ENCODE data around the gene CENPV. TPM values are rescaled to one million over a fixed set of nuclear protein-coding genes. Genes with fewer than 3 reads are reported as not detected.

CENPV gene
- total and polyA plus RNA-seq, 2 experiments from 2014 or later: 67.1 to 88.4 TPM

DNA sequence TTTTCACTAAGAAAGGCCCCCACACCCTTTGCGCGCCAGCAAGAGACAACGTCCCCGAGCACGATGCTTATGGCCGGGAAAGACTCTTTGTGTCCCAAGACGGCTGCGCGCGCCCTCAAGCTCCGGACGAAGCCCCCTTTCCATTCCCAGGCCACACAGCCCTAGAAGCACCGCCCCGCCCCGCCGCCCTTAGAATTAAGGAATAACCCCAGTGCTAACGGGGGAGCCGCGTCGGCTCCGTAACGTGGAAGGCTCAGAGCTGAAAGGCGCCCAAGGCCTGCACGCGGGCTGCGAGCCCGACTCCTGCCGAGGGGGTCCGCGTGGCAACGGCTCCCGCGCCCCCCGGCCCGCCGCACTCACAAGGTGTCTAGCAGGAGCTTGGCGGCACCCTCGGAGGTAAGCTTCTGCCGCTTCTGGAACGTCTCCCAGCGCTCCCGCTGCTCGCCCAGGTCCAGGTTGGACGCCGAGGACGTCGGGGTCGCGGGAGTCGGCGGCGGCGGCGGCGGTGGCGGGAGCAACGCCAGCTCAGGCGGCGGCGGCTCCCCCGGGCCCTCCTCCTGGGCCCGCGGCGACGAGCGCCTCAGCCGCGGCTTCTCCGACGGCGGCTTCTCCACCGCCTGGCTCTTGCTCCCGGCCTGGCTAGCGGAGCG is 477 bp downstream of the CENPV start:
- Histone ChIP-seq H3K9me3 (ENCODE audit: low read depth) (no peaks in the 10 kb centered on the region), H3K36me3 (peaks cover 6% of the 10 kb centered on the region), H3K27ac (peak overlapping the region; percentile 57), H3K4me1 (ENCODE audit: low read depth) (peaks cover 3% of the 10 kb centered on the region), H3K4me3 (peak overlapping the region; percentile 78), H3K27me3 (no peaks in the 10 kb centered on the region)
- peak; percentile 40 to 47 for DNase-seq (ENCODE audit: low read depth in 1 of 2, low spot score in 1 of 2)
- TF ChIP-seq, protein P1, sequence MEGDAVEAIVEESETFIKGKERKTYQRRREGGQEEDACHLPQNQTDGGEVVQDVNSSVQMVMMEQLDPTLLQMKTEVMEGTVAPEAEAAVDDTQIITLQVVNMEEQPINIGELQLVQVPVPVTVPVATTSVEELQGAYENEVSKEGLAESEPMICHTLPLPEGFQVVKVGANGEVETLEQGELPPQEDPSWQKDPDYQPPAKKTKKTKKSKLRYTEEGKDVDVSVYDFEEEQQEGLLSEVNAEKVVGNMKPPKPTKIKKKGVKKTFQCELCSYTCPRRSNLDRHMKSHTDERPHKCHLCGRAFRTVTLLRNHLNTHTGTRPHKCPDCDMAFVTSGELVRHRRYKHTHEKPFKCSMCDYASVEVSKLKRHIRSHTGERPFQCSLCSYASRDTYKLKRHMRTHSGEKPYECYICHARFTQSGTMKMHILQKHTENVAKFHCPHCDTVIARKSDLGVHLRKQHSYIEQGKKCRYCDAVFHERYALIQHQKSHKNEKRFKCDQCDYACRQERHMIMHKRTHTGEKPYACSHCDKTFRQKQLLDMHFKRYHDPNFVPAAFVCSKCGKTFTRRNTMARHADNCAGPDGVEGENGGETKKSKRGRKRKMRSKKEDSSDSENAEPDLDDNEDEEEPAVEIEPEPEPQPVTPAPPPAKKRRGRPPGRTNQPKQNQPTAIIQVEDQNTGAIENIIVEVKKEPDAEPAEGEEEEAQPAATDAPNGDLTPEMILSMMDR (IDR thresholded peaks at IDR 0.05; ENCODE audit: low read depth, low read length): no peak

DNA sequence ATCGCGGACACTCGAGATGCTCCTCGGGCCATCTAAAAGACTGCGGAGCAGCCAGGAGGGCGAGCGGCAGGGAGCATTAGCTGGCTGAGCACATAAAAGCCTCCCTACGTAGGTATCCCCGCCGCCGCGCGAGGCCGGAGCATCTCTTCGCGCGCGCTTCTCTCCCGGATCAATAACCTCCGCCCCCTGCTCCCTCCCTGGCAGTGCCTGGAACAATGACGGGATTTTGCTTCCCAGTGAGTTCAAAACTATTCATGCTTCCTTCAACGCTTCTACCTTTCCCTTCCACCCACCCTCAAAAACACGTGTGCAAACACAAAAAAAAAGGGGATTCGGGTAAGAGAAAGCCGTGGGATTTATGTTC is 984 bp downstream of the CENPV start:
- peaks cover 10% of the 10 kb centered on the region for H3K36me3 ChIP-seq
- peak; percentile 35 to 57 for DNase-seq (ENCODE audit: low read depth in 1 of 2, low spot score in 1 of 2)
- H3K27me3 ChIP-seq: no peaks in the 10 kb centered on the region
- no peak overlapping the region for H3K27ac ChIP-seq
- H3K4me1 ChIP-seq (ENCODE audit: low read depth): peaks cover 3% of the 10 kb centered on the region
- H3K9me3 ChIP-seq (ENCODE audit: low read depth): no peaks in the 10 kb centered on the region
- peak overlapping the region; percentile 78 for H3K4me3 ChIP-seq
- TF ChIP-seq, protein P1 (IDR thresholded peaks at IDR 0.05; ENCODE audit: low read depth, low read length): no peak

DNA sequence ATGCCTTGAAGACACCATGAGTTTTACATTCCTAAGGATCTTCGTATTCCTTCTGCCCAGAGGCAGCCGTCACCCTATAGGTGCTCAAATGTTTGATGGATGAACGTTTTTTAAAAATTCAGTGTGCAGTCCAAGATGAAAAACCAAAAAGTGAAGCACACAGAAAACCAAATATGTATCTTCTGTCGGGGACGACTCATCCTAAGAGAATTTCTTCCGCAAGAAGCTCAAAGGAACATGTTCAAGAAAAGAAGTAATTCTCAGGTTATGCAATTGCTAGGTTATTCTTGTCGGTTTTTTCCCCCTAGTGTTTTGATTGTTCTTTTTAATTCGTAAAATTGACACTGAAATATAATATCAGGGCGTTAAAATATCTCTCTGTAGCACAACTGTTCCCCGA is 1.4 kb downstream of the CENPV start:
- H3K4me3 ChIP-seq: peak overlapping the region; percentile 78
- TF ChIP-seq, protein P1 (IDR thresholded peaks at IDR 0.05; ENCODE audit: low read depth, low read length): no peak
- H3K36me3 ChIP-seq: peaks cover 13% of the 10 kb centered on the region
- DNase-seq (ENCODE audit: low read depth in 1 of 2, low spot score in 1 of 2): peak in 1 of 2 donors; percentile 49
- no peaks in the 10 kb centered on the region for H3K9me3 ChIP-seq (ENCODE audit: low read depth)
- no peak overlapping the region for H3K27ac ChIP-seq
- H3K4me1 ChIP-seq (ENCODE audit: low read depth): peaks cover 3% of the 10 kb centered on the region
- no peaks in the 10 kb centered on the region for H3K27me3 ChIP-seq

DNA sequence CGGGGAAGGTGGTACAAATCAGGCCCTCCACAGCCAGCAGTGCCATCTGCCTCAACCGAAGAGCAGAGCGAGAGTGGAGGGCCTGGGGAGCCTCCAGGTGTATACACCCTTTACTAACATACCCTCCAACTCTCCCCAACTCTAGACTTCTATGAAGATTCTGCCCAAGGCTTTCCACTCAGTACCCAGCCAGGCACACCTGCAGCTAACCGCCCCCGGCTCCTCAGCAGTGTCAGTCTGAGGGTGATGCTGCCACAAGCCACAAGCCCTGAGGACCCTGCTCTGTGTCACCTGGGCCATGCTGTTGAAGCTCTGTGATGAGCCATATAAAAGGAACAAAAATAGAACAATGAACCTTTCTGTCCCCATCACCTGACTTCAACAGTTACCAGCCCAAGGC is 3.8 kb downstream of the CENPV start:
- Histone ChIP-seq H3K4me3 (no peak overlapping the region), H3K27me3 (no peaks in the 10 kb centered on the region), H3K9me3 (ENCODE audit: low read depth) (no peaks in the 10 kb centered on the region), H3K36me3 (peaks cover 13% of the 10 kb centered on the region), H3K27ac (no peak overlapping the region), H3K4me1 (ENCODE audit: low read depth) (peaks cover 3% of the 10 kb centered on the region)
- TF ChIP-seq, protein P1 (IDR thresholded peaks at IDR 0.05; ENCODE audit: low read depth, low read length): no peak
- no peak for DNase-seq (ENCODE audit: low read depth in 1 of 2, low spot score in 1 of 2)

DNA sequence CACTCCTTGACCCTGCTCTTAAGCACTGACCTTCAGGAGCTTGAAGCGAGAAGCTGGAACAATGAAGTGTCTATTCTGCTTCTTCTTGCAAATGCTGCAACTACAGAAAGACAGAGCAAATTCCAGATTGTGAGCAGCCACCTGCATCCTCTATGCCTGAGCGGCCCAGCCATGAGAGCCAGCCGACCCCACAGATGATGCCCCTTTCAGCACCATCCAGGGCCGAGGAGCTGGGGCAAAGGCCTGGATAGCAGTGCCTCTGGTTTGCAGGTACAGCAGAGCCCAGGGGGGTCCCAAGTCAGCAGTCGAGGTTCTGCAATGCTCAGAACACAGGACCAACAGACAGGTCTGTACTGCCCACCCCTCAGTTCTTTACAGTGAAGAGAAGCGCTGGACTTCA is 4.7 kb downstream of the CENPV start:
- no peaks in the 10 kb centered on the region for H3K27me3 ChIP-seq
- peaks cover 3% of the 10 kb centered on the region for H3K4me1 ChIP-seq (ENCODE audit: low read depth)
- H3K4me3 ChIP-seq: no peak overlapping the region
- H3K36me3 ChIP-seq: peaks cover 19% of the 10 kb centered on the region
- DNase-seq (ENCODE audit: low read depth in 1 of 2, low spot score in 1 of 2): no peak
- no peaks in the 10 kb centered on the region for H3K9me3 ChIP-seq (ENCODE audit: low read depth)
- TF ChIP-seq, protein P1 (IDR thresholded peaks at IDR 0.05; ENCODE audit: low read depth, low read length): no peak
- H3K27ac ChIP-seq: no peak overlapping the region
